HFFc6 (cell line): Measurements from ENCODE around the gene CYSTM1. TPM values are rescaled to one million over a fixed set of nuclear protein-coding genes. Genes with fewer than 3 reads are reported as not detected.
A peak's percentile ranks its signal among the peaks of the same experiment; 100 is the strongest.

Source experiments
- DNase-seq: peaks from one replicate; pipeline ENCODE4 v3.0.0-alpha.2; 2018
- H3K27ac Mint-ChIP-seq: 2 replicates; pipeline ENCODE4 v1.8.0; 2020; ENCODE audit warnings: mild to moderate bottlenecking, mixed read lengths
- H3K27me3 Mint-ChIP-seq: 2 replicates; pipeline ENCODE4 v1.8.0; 2021; ENCODE audit warnings: mild to moderate bottlenecking, moderate library complexity, mixed read lengths; ENCODE audit not compliant: insufficient read depth
- H3K36me3 Mint-ChIP-seq: 2 replicates; pipeline ENCODE4 v1.8.0; 2021; ENCODE audit warnings: low read depth, mixed read lengths
- H3K4me1 Mint-ChIP-seq: 2 replicates; pipeline ENCODE4 v1.8.0; 2020; ENCODE audit warnings: low read depth, mixed read lengths
- H3K4me3 Mint-ChIP-seq: 2 replicates; pipeline ENCODE4 v1.8.0; 2020; ENCODE audit warnings: mild to moderate bottlenecking, moderate library complexity, mixed read lengths
- H3K9me3 Mint-ChIP-seq: 2 replicates; pipeline ENCODE4 v1.8.0; 2020; ENCODE audit warnings: mild to moderate bottlenecking, mixed read lengths
- CTCF ChIP-seq: fragments of 200-600 bp; sonication (generic); IDR thresholded peaks from 2 replicates; pipeline ENCODE4 v1.5.0; 2021; ENCODE audit warnings: antibody characterized with exemption, mild to moderate bottlenecking
- total RNA-seq, 6 experiments: library from RNA; stranded (reverse); fragmentation: NEBNext Ultra II Directional; extraction: Animal tissue kit (Norgen Biotek cat#: 25700); gene quantifications; 2 replicates in 1 of 6; 3 replicates in 5 of 6; pipeline ENCODE4 v1.2.3, GENCODE V29; 2021

Gene CYSTM1
- total RNA-seq, 6 experiments from 2014 or later, result 11.6 to 16.7 (median 12.5) TPM

GRCh38 chr5:140239939-140240700 lies 65.1 kb downstream of the CYSTM1 start:
- Mint-ChIP-seq H3K4me1 (peaks cover 37% of the 10 kb centered on the region), H3K27ac (no peak overlapping the region), H3K4me3 (no peak overlapping the region), H3K27me3 (peaks cover 2% of the 10 kb centered on the region), H3K9me3 (no peaks in the 10 kb centered on the region), H3K36me3 (no peaks in the 10 kb centered on the region)
- peak; percentile 91 for TF ChIP-seq CTCF
- DNase-seq, result peak; percentile 48

DNA sequence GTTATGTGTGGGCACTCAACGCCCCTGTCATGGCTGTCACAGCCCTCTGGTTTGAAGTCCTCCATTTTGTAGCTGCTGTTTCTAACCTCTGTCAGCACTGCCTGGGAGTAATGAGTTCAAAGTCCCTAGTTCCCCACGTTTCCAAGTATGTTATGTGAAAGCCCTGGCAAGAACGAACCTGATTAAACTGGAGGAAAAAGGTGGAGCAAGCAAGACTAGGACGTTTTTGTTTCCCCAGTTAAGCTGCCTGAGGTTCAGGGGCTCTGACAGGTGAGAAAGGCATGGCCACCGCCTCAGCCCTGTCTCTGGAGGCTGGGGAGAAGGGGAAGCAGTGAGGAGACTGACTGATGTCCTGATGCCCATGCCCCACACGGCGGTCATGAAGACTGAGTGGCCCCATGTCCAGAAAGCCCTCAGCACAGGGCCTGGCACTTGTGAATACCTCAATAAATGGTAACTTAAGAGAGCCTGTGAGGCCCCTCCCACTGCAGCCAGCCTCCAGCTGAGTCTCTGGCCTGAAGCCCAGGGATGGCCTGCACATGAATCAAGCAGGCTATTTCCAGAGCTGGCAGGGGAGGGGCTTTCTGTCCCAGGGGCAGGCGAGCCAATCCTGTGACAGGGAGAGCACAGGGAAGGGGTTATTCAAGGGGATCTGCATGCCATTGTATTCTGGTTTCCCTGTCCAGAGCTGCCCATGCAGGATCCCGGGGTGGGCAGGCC lies 66.2 kb downstream of the CYSTM1 start:
- Mint-ChIP-seq H3K4me1 (peaks cover 48% of the 10 kb centered on the region), H3K36me3 (no peaks in the 10 kb centered on the region), H3K27me3 (peaks cover 2% of the 10 kb centered on the region), H3K4me3 (no peak overlapping the region), H3K27ac (peak overlapping the region; percentile 76), H3K9me3 (no peaks in the 10 kb centered on the region)
- TF ChIP-seq CTCF, result no peak
- DNase-seq, result peak; percentile 87

GRCh38 chr5:140242099-140242498 lies 67.1 kb downstream of the CYSTM1 start:
- Mint-ChIP-seq H3K4me3 (no peak overlapping the region), H3K27ac (peak overlapping the region; percentile 76), H3K4me1 (peaks cover 57% of the 10 kb centered on the region), H3K36me3 (no peaks in the 10 kb centered on the region), H3K9me3 (no peaks in the 10 kb centered on the region), H3K27me3 (peaks cover 2% of the 10 kb centered on the region)
- no peak for DNase-seq
- TF ChIP-seq CTCF, result no peak; the same call in 1 of the 2 replicates

DNA sequence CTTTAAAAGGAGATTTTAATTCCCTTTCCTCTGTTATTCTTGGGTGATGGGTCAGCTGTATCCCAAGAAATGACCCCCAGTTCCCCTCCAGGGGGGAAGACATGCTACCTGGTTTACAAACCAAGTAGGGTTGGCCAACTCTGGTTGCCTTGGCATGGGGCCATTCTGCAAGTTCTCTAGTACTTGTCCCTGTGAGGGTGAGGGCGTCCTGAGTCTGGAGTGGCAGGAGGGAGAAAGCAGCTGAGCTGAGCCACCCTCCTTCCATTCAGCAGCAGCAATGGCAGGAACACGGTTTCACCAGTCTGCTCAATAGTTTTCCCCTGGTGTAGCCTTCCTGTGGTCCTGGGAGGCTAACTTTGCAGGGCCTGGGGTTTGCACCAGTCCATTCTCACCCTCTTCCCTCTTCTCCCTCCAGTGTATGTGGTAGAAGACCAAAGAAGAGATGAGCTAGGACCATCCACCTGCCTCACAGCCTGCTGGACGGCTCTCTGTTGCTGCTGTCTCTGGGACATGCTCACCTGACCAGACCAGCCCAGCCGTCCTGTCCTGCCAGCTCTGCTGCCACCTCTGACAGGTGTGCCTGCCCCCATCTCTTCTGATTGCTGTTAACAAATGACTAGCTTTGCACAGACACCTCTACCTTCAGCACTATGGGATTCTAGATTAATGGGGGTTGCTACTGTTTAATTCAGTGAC lies 68.0 kb downstream of the CYSTM1 start:
- no peak overlapping the region for H3K27ac Mint-ChIP-seq
- TF ChIP-seq CTCF, result no peak
- DNase-seq, result no peak
- H3K4me1 Mint-ChIP-seq, result peaks cover 63% of the 10 kb centered on the region
- no peaks in the 10 kb centered on the region for H3K36me3 Mint-ChIP-seq
- no peaks in the 10 kb centered on the region for H3K9me3 Mint-ChIP-seq
- no peak overlapping the region for H3K4me3 Mint-ChIP-seq
- peaks cover 1% of the 10 kb centered on the region for H3K27me3 Mint-ChIP-seq

DNA sequence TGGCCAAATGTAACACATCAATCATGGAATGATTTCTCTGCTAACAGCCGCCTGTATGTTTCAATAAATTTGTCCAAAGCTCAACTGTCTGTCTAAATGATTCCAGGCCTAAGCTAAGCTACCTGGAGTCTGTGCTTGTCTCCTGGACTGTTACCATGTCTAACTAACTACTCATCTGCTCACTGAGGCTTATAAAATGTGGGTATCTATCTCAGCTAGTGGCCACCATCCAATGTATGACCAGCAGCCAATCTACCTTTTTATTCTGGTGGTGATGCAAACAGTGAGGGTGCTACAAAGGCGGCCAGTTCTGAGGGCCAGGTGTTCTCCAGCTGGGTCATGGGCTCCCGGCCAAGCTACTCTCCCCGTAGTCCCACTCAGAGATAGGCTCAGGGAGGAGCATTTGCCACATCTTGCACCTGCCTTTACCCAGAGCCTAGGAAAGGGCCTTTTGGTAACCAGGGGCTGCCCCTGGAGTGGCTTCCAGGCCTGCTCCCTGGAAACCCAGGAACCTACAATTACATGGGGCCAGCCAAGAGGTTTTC lies 68.8 kb downstream of the CYSTM1 start:
- Mint-ChIP-seq H3K27me3 (peaks cover 1% of the 10 kb centered on the region; the same call in 1 of the 2 replicates), H3K9me3 (no peaks in the 10 kb centered on the region), H3K4me3 (no peak overlapping the region), H3K27ac (no peak overlapping the region), H3K36me3 (peaks cover 1% of the 10 kb centered on the region; the same call in 1 of the 2 replicates), H3K4me1 (peaks cover 63% of the 10 kb centered on the region)
- no peak for TF ChIP-seq CTCF
- no peak for DNase-seq
